Cortex of kidney (tissue), 1 donor: ENCODE data around the gene FER1L5.

Source experiments
- DNase-seq: peaks from one replicate; lab custom pipeline; 2025; lab: John Stamatoyannopoulos, UW

Gene FER1L5

GRCh38 chr2:96680561-96681141 lies 38.1 kb downstream of the FER1L5 start:
- DNase-seq: no peak

DNA sequence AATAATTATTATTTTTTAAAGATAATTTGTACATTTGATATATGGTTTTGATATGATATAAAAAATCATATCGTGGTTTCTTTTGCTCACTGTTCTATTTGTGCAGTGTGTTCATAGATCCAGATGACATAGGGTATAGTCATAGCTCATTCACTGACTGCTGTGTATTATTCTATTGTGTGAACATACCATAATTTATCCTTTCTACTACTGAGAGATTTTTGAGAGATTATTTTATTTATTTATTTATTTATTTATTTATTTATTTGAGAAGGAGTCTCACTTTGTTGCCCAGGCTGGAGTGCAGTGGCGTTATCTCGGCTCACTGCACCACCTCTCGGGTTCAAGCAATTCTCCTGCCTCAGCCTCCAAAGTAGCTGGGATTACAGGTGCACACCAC lies 39.0 kb downstream of the FER1L5 start:
- no peak for DNase-seq

GRCh38 chr2:96683307-96683706 lies 40.7 kb downstream of the FER1L5 start:
- DNase-seq: no peak

DNA sequence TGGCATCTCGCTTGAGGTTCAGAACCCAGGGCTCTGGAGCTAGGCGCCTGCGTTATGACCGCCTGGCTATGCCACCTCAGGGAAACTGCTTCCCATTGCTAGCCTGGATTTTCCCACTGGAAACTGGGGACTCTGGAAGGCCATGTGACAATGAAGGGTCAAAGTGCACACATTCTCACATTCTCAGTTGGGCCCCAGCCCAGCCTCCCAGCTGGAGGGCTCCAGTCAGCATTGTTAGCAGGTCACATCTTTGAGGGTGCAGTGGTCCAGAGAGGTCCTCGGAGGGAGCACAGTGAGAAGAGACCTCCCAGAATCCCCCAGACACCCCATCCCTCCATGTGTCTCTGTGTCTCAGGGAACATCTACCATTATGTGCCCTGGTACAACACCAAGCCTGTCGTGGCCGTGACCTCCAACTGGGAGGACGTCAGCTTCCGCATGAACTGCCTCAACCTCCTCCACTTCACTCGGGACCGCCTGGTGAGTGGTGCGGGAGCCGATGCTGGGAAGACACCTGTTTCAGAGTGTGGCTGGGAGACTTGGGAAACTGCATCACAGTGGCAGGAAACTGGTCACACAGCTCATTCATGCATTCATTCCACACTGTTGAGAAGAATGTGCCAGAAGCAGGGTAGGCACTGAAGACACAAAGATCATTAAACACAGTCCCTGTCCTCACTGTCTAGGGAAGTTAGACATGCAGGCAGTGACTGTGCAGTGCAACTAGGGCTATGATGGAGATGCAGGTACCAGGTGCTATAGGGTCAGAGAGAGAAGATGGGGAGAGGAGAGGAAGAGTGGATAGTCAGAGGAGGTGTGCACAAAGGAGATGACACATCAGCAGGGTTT lies 41.6 kb downstream of the FER1L5 start:
- no peak for DNase-seq

DNA sequence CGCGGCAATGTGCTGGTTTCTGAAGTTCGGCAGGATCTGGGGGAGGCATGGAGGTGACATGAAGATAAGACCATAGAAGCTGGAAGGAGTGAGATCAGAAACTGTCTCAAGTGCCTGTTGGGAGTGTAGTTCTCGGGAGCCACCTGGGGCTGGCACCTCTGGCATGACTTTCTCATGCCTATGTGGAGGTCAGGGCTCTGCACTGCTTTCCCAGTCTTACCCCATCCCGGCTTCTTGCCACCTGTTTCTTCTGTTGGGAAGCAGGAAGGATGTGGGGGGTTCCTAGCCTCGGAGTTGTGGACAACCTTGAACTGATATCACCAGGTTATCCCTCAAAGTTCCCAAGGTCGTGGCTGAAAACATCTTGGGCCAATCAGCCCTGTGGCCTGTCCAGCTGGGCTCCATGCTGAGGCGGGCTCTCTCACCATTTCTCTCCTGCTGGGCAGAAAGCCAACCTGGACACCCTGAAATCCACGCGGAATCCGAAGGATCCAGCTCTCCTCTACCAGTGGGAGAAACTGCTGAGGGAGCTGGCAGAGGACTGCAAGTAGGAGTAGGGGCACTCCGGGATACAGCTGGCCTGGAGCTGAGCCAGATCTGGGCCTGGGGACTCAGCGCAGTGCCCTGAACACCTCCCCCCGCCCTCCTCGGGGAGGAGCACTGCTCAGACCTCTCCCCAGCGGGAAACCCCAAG lies 42.5 kb downstream of the FER1L5 start:
- no peak for DNase-seq

DNA sequence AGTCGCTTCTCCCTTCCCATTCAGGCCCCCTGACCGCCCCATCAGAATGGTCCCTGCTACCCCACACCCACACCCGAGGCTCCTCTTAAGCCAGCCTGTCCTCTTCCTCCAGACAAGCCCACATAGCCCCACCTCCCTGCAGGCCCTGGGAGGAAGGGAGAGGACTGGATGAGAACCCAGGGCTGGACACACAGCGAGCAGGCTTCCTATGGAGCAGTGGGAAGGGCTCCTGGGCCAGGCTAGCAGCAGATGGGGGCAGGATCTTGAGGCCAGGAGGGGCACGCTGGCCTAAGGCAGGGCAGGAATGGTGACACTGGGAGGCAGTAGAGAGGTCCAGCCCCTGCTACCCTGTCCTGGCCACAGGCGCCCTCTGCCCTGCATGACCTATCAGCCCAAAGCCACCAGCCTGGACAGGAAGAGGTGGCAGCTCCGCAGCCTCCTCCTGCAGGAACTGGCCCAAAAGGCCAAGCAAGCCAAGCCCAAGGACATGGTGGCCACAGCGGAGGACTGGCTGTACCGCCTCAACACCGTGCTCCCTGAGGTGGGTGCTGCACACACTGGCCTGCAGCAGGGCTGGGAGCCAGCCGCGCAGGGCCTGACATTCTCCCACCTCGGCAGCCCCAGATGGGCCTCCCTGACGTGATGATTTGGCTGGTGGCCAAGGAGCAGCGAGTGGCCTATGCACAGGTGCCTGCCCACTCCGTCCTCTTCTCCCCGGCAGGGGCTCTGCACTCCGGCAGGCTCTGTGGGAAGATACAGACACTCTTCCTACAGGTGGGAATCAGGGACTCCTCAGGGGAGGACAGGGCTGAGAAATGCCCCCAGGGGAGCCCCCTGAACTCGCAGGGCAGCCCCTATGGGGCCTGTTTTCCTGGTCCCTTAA lies 43.3 kb downstream of the FER1L5 start:
- DNase-seq: no peak

DNA sequence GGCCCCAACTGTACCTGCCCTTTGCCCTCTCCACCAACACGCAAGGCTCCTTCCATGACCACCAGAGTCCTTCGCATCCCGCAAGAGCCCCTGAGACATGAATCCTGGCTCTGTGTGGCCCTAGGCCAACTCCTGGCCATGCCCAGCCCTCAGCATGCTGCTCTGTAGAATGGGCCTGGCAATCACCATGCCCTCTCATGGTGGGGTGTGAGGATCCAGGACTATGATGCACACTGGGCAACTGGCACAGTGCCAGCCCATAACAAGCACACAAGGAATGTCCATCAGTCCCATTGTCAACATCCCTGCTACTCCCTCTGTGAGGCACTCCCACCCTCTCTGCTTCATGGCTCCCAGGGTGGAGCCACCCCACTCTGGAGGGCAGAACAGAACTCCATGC lies 44.7 kb downstream of the FER1L5 start:
- no peak for DNase-seq

DNA sequence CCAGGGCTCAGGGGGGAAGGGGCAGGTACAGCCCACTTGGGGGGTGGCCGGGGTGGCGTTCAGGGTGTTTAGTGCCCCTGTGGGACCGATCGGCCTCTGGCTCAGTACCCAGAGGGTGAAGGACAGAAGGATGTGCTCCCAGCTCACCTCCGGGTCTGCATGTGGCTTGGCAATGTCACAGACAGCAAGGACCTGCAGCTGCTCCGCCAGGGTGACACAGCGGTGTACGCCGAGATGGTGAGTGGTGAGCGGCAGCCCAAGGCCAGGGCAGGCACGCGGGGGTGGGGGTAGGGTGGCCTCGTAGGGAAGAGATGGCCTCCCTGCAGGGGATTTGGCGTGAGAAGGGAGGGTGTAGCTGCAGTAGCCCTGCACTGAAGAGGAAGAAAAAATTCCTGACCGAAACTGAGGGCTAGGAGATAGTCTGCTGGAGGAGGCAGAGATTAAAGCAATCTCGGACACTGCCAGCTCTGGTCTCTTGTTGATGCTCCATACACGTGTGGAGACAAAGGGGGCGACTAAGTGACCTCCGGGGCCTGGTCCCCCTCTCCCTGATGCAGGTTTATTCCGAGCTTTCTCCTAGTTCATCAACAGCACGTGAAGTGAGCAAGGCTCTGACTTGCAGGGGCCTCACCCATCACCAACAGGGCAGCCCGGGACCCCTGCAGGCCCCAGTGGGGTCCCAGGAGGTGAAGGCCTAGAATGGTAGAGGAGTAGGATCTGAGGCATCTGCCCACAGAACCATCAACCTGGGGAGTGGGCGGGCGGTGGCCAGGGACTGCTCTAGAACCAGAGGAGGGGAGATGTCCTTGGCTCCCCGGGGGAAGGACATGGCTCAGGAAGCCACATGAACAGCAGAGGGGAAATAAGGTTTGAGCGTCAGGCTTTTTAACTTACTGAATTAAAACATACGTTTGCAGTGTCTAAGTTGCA lies 45.4 kb downstream of the FER1L5 start:
- DNase-seq: no peak

- no peak for DNase-seq
Observed at GRCh38 chr2:96688649-96689430, 46.3 kb downstream of the FER1L5 start.

- DNase-seq: no peak
Observed at GRCh38 chr2:96689431-96689991, 46.9 kb downstream of the FER1L5 start.

DNA sequence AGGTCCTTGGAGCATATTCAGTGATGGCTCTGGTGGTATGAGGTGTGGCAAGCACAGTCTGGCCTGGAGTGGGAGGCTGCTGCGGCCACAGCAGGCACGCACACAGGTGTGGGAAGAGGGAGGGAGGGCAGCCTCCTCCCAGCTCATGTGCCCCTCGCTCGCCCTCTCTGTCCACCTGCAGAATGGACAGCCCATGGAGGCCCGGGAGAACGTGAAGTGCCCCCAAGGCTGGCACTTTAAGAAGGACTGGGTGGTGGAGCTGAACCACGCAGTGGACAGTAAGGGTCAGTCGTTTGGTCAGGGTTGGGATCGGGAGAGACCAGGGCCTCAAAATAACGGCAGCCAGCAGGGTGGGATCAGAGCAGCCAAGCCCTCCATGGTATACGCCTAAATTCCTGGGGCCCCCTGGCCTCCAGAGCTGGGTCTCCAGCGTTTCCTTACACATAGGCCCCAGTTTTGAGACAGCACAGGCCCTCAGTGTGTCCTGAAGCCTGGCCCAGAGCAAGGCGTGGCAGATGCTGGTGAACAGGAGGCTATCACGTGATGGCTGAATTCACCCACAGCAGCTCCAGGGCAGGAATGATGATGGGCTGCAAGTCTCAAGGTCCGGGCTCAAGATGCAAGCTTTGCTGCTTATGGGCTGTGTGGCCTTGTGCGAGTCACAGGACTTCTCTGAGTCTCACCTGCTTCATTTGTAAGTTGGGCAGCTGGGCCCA lies 47.9 kb downstream of the FER1L5 start:
- no peak for DNase-seq

DNA sequence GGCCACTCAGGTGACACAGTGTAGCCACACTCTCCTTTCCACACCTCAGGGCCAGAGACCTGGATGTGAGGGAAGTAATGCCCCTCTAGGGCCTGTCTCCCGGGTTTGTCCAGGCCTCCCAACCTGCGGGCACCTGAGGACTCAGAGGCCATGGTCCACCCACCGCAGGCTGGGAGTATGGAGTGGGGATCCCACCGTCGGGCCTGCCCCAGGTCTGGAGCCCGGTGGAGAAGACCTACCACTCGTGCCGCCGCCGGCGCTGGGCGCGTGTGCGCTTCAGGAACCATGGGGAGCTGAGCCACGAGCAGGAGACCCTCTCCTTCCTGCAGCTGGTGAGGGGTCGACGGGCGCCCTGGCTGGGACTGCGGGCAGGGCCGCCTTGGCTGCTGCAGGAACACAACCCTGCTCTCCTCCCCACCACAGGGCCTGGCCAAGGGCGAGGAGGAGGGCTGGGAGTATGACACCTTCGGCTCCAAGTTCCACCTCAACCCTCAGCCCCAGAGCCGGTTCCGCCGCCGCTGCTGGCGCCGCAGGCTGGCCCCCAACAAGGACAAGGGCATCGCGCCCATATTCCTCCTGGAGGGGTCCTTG lies 48.6 kb downstream of the FER1L5 start:
- DNase-seq: no peak

DNA sequence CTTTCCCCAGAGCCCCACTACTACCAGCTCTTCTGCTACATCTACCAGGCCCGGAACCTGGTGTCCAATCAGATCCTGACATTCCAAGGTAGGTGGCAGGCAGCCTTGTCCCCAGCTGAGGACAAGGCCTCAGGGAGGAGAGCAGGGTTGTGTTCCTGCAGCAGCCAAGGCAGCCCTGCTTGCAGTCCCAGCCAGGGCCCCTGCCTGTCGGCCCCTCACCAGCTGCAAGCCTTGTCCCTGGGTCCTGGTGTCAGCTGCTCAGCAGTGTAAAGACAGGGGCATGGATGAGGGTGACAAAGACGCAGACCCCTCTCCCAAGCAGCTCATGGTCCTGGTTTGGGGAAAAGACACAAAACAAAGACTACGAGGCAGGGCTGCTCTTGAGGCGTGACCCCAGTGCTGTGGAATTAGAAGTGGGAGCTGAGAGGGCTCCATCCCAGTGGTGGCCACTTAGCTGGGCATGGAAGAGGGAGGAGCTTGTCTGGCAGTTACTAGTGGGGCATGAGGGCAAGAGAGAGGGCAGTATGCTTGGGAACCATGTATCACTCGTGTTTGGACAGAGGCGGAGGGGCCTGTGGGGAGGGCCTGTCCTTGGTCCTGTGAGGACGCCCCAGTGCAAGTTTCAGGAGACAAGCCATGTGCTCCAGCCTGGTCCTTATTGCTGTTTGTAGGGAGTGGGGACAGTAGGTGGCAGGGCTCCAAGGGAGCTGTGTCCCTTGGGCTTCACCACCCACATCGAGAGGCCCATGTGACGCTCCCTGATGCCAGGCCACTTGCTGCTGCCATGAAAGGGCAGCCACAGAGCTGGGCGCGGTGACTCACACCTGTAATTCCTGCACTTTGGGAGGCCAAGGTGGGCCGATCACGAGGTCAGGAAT lies 49.8 kb downstream of the FER1L5 start:
- no peak for DNase-seq

DNA sequence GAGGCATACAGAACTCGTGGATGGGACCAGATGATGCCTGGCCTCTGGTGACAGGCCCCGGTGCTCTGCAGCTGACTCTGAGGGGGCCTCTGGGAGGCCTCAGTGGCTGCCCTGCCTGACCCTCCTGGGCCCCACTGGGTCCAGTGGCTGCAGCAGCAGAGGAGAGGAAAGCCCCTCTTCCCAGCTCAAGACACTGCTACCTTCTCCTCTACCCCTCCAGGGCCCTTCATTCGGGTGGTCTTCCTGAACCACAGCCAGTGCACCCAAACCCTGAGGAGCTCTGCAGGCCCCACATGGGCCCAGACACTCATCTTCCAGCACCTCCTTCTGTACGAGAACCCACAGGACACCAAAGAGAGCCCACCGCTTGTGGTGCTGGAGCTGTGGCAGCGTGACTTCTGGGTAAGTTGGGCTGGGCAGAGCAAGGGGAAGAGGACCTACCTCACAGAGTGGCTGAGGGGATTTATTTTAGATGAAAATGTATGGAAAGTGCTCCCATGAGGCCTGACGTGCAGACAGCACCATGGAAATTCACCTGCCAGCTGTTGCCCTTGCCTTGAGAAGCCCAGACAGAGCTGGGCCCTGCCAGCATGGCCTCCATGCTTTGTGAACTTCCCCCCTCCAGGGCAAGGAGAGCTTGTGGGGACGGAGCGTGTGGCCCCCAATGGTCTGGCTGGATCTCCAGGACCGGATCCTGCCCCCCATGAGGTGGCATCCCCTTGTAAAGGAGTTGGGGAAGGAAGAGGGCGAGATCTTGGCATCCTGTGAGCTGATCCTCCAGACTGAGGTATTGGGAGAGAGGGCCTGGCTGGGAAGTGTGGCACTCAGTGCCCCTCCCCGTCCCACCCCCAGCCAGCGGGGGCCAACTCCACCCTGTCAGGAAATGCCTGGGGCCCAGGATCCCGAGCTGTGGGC lies 51.0 kb downstream of the FER1L5 start:
- DNase-seq: no peak

GRCh38 chr2:96694279-96694678 lies 51.7 kb downstream of the FER1L5 start:
- DNase-seq: no peak

GRCh38 chr2:96694816-96695455 lies 52.4 kb downstream of the FER1L5 start:
- DNase-seq: no peak
